OCI-LY7 (cell line): ENCODE data around the gene AP4S1. TPM values are rescaled to one million over a fixed set of nuclear protein-coding genes. Genes with fewer than 3 reads are reported as not detected.

ENCODE experiments used
- BruUV-seq: library from RNA; stranded (reverse); fragments of 400-500 nt; replicated peaks from 2 replicates; lab custom pipeline; 2021; lab: Mats Ljungman, UMichigan
- CTCF ChIA-PET: fragments of 300-600 bp; sonication (Branson Sonifier 250); formaldehyde crosslinking; loops from one replicate; lab custom pipeline; 2022; ENCODE audit warnings: antibody characterized with exemption; ENCODE audit not compliant: unreplicated experiment; lab: Charles Lee
- POLR2A ChIA-PET: fragments of 300-600 bp; sonication (Branson Sonifier 250); formaldehyde crosslinking; loops from one replicate; lab custom pipeline; 2022; ENCODE audit warnings: antibody characterized with exemption; lab: Charles Lee
- DNase-seq: peaks from one replicate; pipeline ENCODE4 v3.0.0-alpha.2; 2015; ENCODE audit warnings: low spot score
- H2AFZ ChIP-seq: fragments of 200-600 bp; sonication (generic), shearing (Covaris generic); 2 replicates; pipeline ENCODE4 v1.6.1; 2014; ENCODE audit warnings: mild to moderate bottlenecking, antibody characterized with exemption, low read length, moderate library complexity
- H3K27ac ChIP-seq: fragments of 200-600 bp; sonication (generic); 2 replicates; pipeline ENCODE4 v1.5.1; 2014; ENCODE audit warnings: mixed run types, low read depth, mild to moderate bottlenecking, moderate library complexity, low read length, inconsistent platforms; ENCODE audit not compliant: poor library complexity, severe bottlenecking
- H3K36me3 ChIP-seq: fragments of 200-600 bp; sonication (generic); 2 replicates; pipeline ENCODE4 v1.6.1; 2014; ENCODE audit warnings: mild to moderate bottlenecking, antibody characterized with exemption, low read length, moderate library complexity, mixed read lengths; ENCODE audit not compliant: insufficient read depth
- H3K4me1 ChIP-seq: fragments of 200-600 bp; sonication (generic); 2 replicates; pipeline ENCODE4 v1.5.1; 2014; ENCODE audit warnings: mild to moderate bottlenecking, low read length; ENCODE audit not compliant: insufficient read depth, poor library complexity, severe bottlenecking
- H3K4me2 ChIP-seq: fragments of 200-600 bp; sonication (generic); 2 replicates; pipeline ENCODE4 v1.6.1; 2014; ENCODE audit warnings: mild to moderate bottlenecking, low read length
- H3K4me3 ChIP-seq: fragments of 200-600 bp; sonication (generic); 2 replicates; pipeline ENCODE4 v1.5.1; 2014; ENCODE audit warnings: mild to moderate bottlenecking, low read depth, low read length; ENCODE audit not compliant: poor library complexity, severe bottlenecking
- H3K79me2 ChIP-seq: fragments of 200-600 bp; sonication (generic); 2 replicates; pipeline ENCODE4 v1.6.1; 2016; ENCODE audit warnings: low read depth, mild to moderate bottlenecking, low read length, moderate library complexity, mixed read lengths; ENCODE audit not compliant: insufficient read depth
- H3K9me2 ChIP-seq: fragments of 200-600 bp; sonication (generic); 2 replicates; pipeline ENCODE4 v1.6.1; 2016; ENCODE audit warnings: mild to moderate bottlenecking, low read length, mixed read lengths; ENCODE audit not compliant: insufficient read depth
- H3K9me3 ChIP-seq: fragments of 200-600 bp; sonication (generic); 2 replicates; pipeline ENCODE4 v1.6.1; 2014; ENCODE audit warnings: mild to moderate bottlenecking, mixed run types, low read length, mixed read lengths
- H4K20me1 ChIP-seq: fragments of 200-600 bp; sonication (generic); 2 replicates; pipeline ENCODE4 v1.6.1; 2014; ENCODE audit warnings: mild to moderate bottlenecking, antibody characterized with exemption, low read length, moderate library complexity, mixed read lengths; ENCODE audit not compliant: insufficient read depth
- EZH2phosphoT487 ChIP-seq: fragments of 200-600 bp; sonication (generic); IDR thresholded peaks from 2 replicates; pipeline ENCODE4 v1.6.1; 2018; ENCODE audit warnings: low read depth, borderline replicate concordance, mild to moderate bottlenecking, mixed run types, antibody characterized with exemption, low read length, moderate library complexity, mixed read lengths
- intact Hi-C: fragments of 100-400 bp; cut with micrococcal nuclease; formaldehyde crosslinking; loops from one replicate; pipeline ENCODE4 v1.10.0; 2022; ENCODE audit not compliant: unreplicated experiment
- total RNA-seq, 2 experiments: library from RNA; depleted of rRNA in 1 of 2; stranded (reverse); fragments of >200 nt in 1 of 2; shearing (Covaris generic) in 1 of 2; gene quantifications; 2 replicates each; pipeline ENCODE4 v1.2.3, GENCODE V29; 2014 to 2022
- TF ChIP-seq, protein P1 (sequence below): fragments of 200-600 bp; sonication (generic); conservative IDR thresholded peaks from 2 replicates; pipeline ENCODE4 v1.5.1; 2014; ENCODE audit warnings: mild to moderate bottlenecking, antibody characterized with exemption, low read length, moderate library complexity, mixed read lengths

AP4S1 gene
- total RNA-seq, 2 experiments from 2014 or later = 7.6 to 10.4 TPM

DNA sequence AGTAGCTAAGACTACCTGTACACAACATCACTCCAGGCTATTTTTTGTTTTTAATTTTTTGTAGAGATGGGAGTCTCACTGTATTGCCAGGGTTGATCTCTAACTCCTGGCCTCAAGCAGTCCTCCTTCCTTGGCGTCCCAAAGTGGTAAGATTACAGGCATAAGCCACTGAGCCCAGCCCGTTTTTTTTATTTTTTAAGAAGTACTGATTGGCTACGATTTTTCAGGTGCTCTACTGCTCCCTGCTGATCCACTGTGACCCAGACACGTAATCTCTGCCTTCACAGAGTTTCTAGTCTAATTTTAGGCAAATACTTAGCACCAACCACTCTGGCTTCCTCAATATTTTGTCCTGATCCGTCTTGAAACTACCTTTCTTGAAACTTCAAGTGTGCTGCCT, 5.0 kb downstream of the AP4S1 start:
- no peak overlapping the region for H3K4me2 ChIP-seq
- no peak overlapping the region for H3K27ac ChIP-seq
- no peak for TF ChIP-seq EZH2phosphoT487
- TF ChIP-seq, protein P1, sequence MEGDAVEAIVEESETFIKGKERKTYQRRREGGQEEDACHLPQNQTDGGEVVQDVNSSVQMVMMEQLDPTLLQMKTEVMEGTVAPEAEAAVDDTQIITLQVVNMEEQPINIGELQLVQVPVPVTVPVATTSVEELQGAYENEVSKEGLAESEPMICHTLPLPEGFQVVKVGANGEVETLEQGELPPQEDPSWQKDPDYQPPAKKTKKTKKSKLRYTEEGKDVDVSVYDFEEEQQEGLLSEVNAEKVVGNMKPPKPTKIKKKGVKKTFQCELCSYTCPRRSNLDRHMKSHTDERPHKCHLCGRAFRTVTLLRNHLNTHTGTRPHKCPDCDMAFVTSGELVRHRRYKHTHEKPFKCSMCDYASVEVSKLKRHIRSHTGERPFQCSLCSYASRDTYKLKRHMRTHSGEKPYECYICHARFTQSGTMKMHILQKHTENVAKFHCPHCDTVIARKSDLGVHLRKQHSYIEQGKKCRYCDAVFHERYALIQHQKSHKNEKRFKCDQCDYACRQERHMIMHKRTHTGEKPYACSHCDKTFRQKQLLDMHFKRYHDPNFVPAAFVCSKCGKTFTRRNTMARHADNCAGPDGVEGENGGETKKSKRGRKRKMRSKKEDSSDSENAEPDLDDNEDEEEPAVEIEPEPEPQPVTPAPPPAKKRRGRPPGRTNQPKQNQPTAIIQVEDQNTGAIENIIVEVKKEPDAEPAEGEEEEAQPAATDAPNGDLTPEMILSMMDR = no peak
- ChIA-PET POLR2A (interaction anchor here (1.0 kb wide), 1 partner anchor 128 kb away, joined by 4 read pairs; no protein-coding TSS in a partner anchor), CTCF (no interaction called here)
- no peaks in the 10 kb centered on the region for H3K9me3 ChIP-seq
- H3K4me1 ChIP-seq = peaks cover 6% of the 10 kb centered on the region
- no peak overlapping the region for H2AFZ ChIP-seq
- intact Hi-C loops = no loop called here
- peaks cover 16% of the 10 kb centered on the region for H3K79me2 ChIP-seq
- no peaks in the 10 kb centered on the region for H3K36me3 ChIP-seq
- H3K9me2 ChIP-seq = no peaks in the 10 kb centered on the region
- no TSS peak for BruUV-seq
- no peak for DNase-seq
- no peak overlapping the region for H3K4me3 ChIP-seq
- no peaks in the 10 kb centered on the region for H4K20me1 ChIP-seq

DNA sequence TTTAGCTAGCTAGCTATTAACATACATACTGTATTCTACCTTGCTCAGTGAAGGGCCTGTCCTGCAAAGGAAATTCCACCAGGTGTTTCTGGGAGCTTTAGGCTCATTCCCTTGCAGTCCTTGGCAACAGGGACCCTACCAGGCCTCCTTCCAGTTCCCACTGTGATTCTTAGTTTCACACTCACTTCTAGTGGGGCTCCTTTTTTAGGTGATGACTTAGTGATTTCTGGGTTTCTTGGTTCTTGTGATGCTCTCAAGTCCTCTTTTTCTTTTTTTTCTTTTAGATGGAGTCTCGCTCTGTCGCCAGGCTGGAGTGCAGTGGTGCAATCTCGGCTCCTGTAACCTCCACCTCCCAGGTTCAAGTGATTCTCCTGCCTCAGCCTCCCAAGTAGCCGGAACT, 11.1 kb downstream of the AP4S1 start:
- Histone ChIP-seq H4K20me1 (no peaks in the 10 kb centered on the region), H3K9me3 (no peaks in the 10 kb centered on the region), H2AFZ (no peak overlapping the region), H3K27ac (no peak overlapping the region), H3K4me2 (no peak overlapping the region), H3K36me3 (no peaks in the 10 kb centered on the region), H3K4me3 (no peak overlapping the region), H3K9me2 (no peaks in the 10 kb centered on the region), H3K79me2 (no peaks in the 10 kb centered on the region), H3K4me1 (no peaks in the 10 kb centered on the region)
- no TSS peak for BruUV-seq
- DNase-seq = no peak
- intact Hi-C loops = no loop called here
- TF ChIP-seq, protein P1 = no peak
- TF ChIP-seq EZH2phosphoT487 = no peak
- ChIA-PET POLR2A (no interaction called here), CTCF (no interaction called here)

DNA sequence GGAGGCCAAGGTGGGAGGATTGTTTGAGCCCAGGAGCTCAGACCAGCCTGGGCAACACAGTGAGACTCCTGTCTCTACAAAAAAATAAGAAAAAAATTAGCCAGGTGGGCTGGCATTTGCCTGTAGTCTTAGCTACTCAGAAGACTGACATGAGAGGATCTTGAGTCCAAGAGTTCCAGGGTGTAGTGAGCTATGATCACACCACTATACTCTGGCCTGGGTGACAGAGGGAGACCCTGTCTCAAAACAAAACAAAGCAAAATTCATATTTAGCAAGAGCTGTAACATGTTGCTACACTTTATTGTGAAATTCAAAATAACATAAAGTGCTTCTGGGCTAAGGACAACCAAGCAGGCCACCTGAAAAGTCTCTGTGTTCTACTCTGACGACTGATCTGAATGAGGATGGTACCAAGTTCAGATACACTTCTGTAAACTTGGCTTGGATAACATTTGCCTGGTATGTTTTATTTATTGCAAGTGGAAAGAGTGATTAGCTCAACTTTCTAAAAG, 12.3 kb downstream of the AP4S1 start:
- CTCF ChIA-PET = no interaction called here
- DNase-seq = no peak
- no peaks in the 10 kb centered on the region for H4K20me1 ChIP-seq
- no peak overlapping the region for H3K4me2 ChIP-seq
- intact Hi-C loops = loop anchor here (1.0 kb wide), 1 partner anchor 10 kb away; no protein-coding TSS in a partner anchor
- no peaks in the 10 kb centered on the region for H3K4me1 ChIP-seq
- no peak overlapping the region for H3K27ac ChIP-seq
- H3K9me2 ChIP-seq = no peaks in the 10 kb centered on the region
- H3K9me3 ChIP-seq = no peaks in the 10 kb centered on the region
- no peak overlapping the region for H3K4me3 ChIP-seq
- POLR2A ChIA-PET = interaction anchor here (0.8 to 1.8 kb wide), 4 partner anchors 9 to 122 kb away, joined by 3 to 11 read pairs (median 4); partner anchors contain the start of genes AP4S1 and STRN3
- no TSS peak for BruUV-seq
- no peaks in the 10 kb centered on the region for H3K79me2 ChIP-seq
- TF ChIP-seq, protein P1 = no peak
- TF ChIP-seq EZH2phosphoT487 = no peak
- H2AFZ ChIP-seq = no peak overlapping the region
- H3K36me3 ChIP-seq = no peaks in the 10 kb centered on the region
